ENCODE results near the gene HS3ST2.

DNA sequence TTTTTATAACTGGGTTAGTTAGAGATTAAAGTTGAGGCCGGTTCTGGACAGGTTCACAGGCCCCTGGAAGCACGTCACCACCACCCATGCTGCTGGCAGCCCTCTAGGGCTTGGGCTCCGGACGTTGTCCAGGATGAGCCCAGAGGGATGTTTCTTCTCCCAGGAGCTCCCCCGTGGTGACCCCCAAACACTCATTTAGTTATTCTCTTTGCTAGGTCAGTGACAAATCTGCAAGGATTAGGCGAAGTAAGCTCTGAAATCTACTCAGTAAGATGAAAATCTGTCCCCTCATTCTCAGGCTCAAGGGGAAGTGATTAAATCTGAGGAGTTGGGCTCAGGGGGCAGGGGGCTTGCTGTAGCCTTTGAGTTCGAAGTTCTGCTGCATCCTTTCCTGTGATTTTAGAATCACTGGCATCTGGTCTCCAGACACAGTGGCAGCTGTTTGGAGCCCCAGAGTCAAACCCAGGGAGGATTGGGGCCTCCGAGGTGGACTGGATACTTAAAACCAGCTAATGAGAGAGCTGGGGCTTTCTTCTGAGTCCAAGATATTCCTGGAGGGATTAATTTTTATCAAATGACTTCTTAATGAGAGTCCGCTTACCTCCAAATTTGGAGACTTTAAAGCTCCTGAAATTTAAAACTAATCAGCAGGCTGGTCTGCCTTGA, 49.2 kb upstream of the HS3ST2 start:
- TF ChIP-seq, protein P1, sequence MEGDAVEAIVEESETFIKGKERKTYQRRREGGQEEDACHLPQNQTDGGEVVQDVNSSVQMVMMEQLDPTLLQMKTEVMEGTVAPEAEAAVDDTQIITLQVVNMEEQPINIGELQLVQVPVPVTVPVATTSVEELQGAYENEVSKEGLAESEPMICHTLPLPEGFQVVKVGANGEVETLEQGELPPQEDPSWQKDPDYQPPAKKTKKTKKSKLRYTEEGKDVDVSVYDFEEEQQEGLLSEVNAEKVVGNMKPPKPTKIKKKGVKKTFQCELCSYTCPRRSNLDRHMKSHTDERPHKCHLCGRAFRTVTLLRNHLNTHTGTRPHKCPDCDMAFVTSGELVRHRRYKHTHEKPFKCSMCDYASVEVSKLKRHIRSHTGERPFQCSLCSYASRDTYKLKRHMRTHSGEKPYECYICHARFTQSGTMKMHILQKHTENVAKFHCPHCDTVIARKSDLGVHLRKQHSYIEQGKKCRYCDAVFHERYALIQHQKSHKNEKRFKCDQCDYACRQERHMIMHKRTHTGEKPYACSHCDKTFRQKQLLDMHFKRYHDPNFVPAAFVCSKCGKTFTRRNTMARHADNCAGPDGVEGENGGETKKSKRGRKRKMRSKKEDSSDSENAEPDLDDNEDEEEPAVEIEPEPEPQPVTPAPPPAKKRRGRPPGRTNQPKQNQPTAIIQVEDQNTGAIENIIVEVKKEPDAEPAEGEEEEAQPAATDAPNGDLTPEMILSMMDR (IDR thresholded peaks at IDR 0.05), result no peak
- no peak for TF ChIP-seq POLR2A (IDR thresholded peaks at IDR 0.05)
